IMR-90 (cell line): ENCODE data around the gene PPP3CB. TPM values are rescaled to one million over a fixed set of nuclear protein-coding genes. Genes with fewer than 3 reads are reported as not detected.
A peak's percentile ranks its signal among the peaks of the same experiment; 100 is the strongest.

Experiments
- ATAC-seq: fragments of 200-7000 bp; cut with Tn5 transposase; 2 replicates; pipeline ENCODE4 v1.9.1; 2020; ENCODE audit warnings: low read depth, mild to moderate bottlenecking, moderate library complexity
- BruUV-seq: library from RNA; stranded (reverse); fragments of 400-500 nt; replicated peaks from 2 replicates; lab custom pipeline; 2021; lab: Mats Ljungman, UMichigan
- CTCF ChIA-PET: fragments of 300-600 bp; formaldehyde crosslinking; extraction: SDS; loops from one replicate; lab custom pipeline; 2021; ENCODE audit warnings: antibody characterized with exemption; lab: Yijun Ruan, JAX
- POLR2A ChIA-PET: fragments of 300-600 bp; sonication (Branson Sonifier 250); formaldehyde crosslinking; loops from one replicate; lab custom pipeline; 2022; ENCODE audit warnings: antibody characterized with exemption; ENCODE audit not compliant: unreplicated experiment; lab: Charles Lee
- DNase-seq: peaks from one replicate; pipeline ENCODE4 v3.0.0; 2013
- H2AFZ ChIP-seq: replicated peaks from 2 replicates; pipeline ENCODE3; 2013; ENCODE audit warnings: low read length, mild to moderate bottlenecking; ENCODE audit not compliant: poor library complexity
- H2AK5ac ChIP-seq: 2 replicates; pipeline ENCODE4 v1.6.1; 2013; ENCODE audit warnings: low read depth, low read length, inconsistent platforms
- H2AK9ac ChIP-seq: replicated peaks from 2 replicates; pipeline ENCODE3; 2013; ENCODE audit warnings: mild to moderate bottlenecking, low read depth, low read length, moderate library complexity; ENCODE audit not compliant: poor library complexity
- H2BK120ac ChIP-seq: 2 replicates; pipeline ENCODE4 v1.6.1; 2013; ENCODE audit warnings: low read depth, low read length, inconsistent platforms
- H2BK15ac ChIP-seq: 3 replicates; pipeline ENCODE4 v1.6.1; 2013; ENCODE audit warnings: low read depth, low read length, inconsistent platforms
- H2BK20ac ChIP-seq: 2 replicates; pipeline ENCODE4 v1.6.1; 2013; ENCODE audit warnings: low read depth, mild to moderate bottlenecking, inconsistent platforms, low read length, moderate library complexity
- H2BK5ac ChIP-seq: 2 replicates; pipeline ENCODE4 v1.6.1; 2013; ENCODE audit warnings: mild to moderate bottlenecking, low read depth, low read length, inconsistent platforms; ENCODE audit not compliant: poor library complexity, severe bottlenecking
- H3K14ac ChIP-seq: replicated peaks from 2 replicates; pipeline ENCODE4 v1.6.1; 2013; ENCODE audit warnings: low read depth, low read length, inconsistent platforms
- H3K18ac ChIP-seq: 2 replicates; pipeline ENCODE4 v1.6.1; 2013; ENCODE audit warnings: low read depth, low read length, control low read depth
- H3K23ac ChIP-seq: 2 replicates; pipeline ENCODE4 v1.6.1; 2013; ENCODE audit warnings: low read depth, low read length, inconsistent platforms
- H3K27ac ChIP-seq: 2 replicates; pipeline ENCODE4 v1.5.1; 2013; ENCODE audit warnings: mild to moderate bottlenecking, control low read depth, low read length; ENCODE audit not compliant: insufficient read depth
- H3K27me3 ChIP-seq: 2 replicates; pipeline ENCODE4 v1.6.1; 2013; ENCODE audit warnings: low read length; ENCODE audit not compliant: control insufficient read depth, insufficient read depth
- H3K36me3 ChIP-seq: 2 replicates; pipeline ENCODE4 v1.6.1; 2013; ENCODE audit warnings: low read length, mixed read lengths; ENCODE audit not compliant: control insufficient read depth, insufficient read depth
- H3K4ac ChIP-seq: 2 replicates; pipeline ENCODE4 v1.6.1; 2013; ENCODE audit warnings: low read depth, low read length, inconsistent platforms
- H3K4me1 ChIP-seq: 2 replicates; pipeline ENCODE4 v1.6.1; 2013; ENCODE audit warnings: low read length, mixed read lengths; ENCODE audit not compliant: control insufficient read depth, insufficient read depth
- H3K4me2 ChIP-seq: 2 replicates; pipeline ENCODE4 v1.6.1; 2013; ENCODE audit warnings: low read depth, mild to moderate bottlenecking, control low read depth, low read length, moderate library complexity
- H3K4me3 ChIP-seq: 2 replicates; pipeline ENCODE4 v1.5.1; 2013; ENCODE audit warnings: low read depth, mild to moderate bottlenecking, control low read depth, low read length, moderate library complexity; ENCODE audit not compliant: insufficient read depth
- H3K56ac ChIP-seq: 2 replicates; pipeline ENCODE4 v1.6.1; 2013; ENCODE audit warnings: low read length, inconsistent platforms; ENCODE audit not compliant: insufficient read depth; ENCODE audit errors: extremely low read depth
- H3K79me1 ChIP-seq, 2 experiments: 2 replicates each; pipeline ENCODE4 v1.6.1; 2013; ENCODE audit warnings: low read length in 2 of 2, inconsistent platforms in 1 of 2, low read depth in 1 of 2
- H3K9ac ChIP-seq: 2 replicates; pipeline ENCODE4 v1.6.1; 2013; ENCODE audit warnings: low read depth, low read length, control low read depth
- H3K9me1 ChIP-seq: 2 replicates; pipeline ENCODE4 v1.6.1; 2013; ENCODE audit warnings: low read length, inconsistent platforms; ENCODE audit not compliant: insufficient read depth
- H3K9me3 ChIP-seq: 2 replicates; pipeline ENCODE4 v1.6.1; 2013; ENCODE audit warnings: low read length; ENCODE audit not compliant: control insufficient read depth, insufficient read depth
- H4K20me1 ChIP-seq: 2 replicates; pipeline ENCODE4 v1.6.1; 2013; ENCODE audit warnings: low read length, inconsistent platforms; ENCODE audit not compliant: insufficient read depth
- H4K5ac ChIP-seq: 2 replicates; pipeline ENCODE4 v1.6.1; 2013; ENCODE audit warnings: mild to moderate bottlenecking, low read depth, low read length, control low read depth
- H4K8ac ChIP-seq, 2 experiments: 2 replicates each; pipeline ENCODE4 v1.6.1; 2013; ENCODE audit warnings: low read depth in 2 of 2, low read length in 2 of 2, control low read depth in 1 of 2, inconsistent platforms in 1 of 2
- H4K91ac ChIP-seq: 2 replicates; pipeline ENCODE4 v1.6.1; 2013; ENCODE audit warnings: low read depth, low read length, inconsistent platforms; ENCODE audit not compliant: insufficient read depth
- BHLHE40 ChIP-seq: fragments of 150-350 bp; IDR thresholded peaks from 2 replicates; pipeline ENCODE4 v1.6.1; 2016; ENCODE audit warnings: mild to moderate bottlenecking, low read depth, low read length
- CEBPB ChIP-seq: IDR thresholded peaks from 2 replicates; pipeline ENCODE4 v1.6.1; 2012; ENCODE audit warnings: low read depth, low read length, improper control_type of control experiment
- CHD1 ChIP-seq: IDR thresholded peaks from 2 replicates; pipeline ENCODE4 v1.6.1; 2012; ENCODE audit warnings: low read depth, low read length, improper control_type of control experiment
- FOS ChIP-seq: fragments of 150-350 bp; IDR thresholded peaks from 2 replicates; pipeline ENCODE4 v1.6.1; 2016; ENCODE audit warnings: low read depth, low read length
- MAZ ChIP-seq: IDR thresholded peaks from 2 replicates; pipeline ENCODE4 v1.6.1; 2012; ENCODE audit warnings: low read depth, mild to moderate bottlenecking, low read length, improper control_type of control experiment, moderate library complexity, borderline replicate concordance
- MXI1 ChIP-seq: IDR thresholded peaks from 2 replicates; pipeline ENCODE4 v1.6.1; 2012; ENCODE audit warnings: low read depth, mild to moderate bottlenecking, low read length, moderate library complexity, borderline replicate concordance
- NFE2L2 ChIP-seq: fragments of 150-350 bp; IDR thresholded peaks from 2 replicates; pipeline ENCODE4 v1.6.1; 2016; ENCODE audit warnings: low read depth, mild to moderate bottlenecking, low read length
- RAD21 ChIP-seq: IDR thresholded peaks from 2 replicates; pipeline ENCODE4 v1.6.1; 2012; ENCODE audit warnings: low read length, improper control_type of control experiment
- RCOR1 ChIP-seq: IDR thresholded peaks from 2 replicates; pipeline ENCODE4 v1.6.1; 2012; ENCODE audit warnings: mild to moderate bottlenecking, low read length, improper control_type of control experiment; ENCODE audit not compliant: insufficient replicate concordance
- SMC3 ChIP-seq: fragments of 150-350 bp; IDR thresholded peaks from 2 replicates; pipeline ENCODE4 v1.6.1; 2016; ENCODE audit warnings: low read depth, mild to moderate bottlenecking, antibody characterized with exemption, low read length, moderate library complexity
- WGBS, 2 experiments: methylation state at CpG; one replicate each; pipeline versions ENCODE4 v1.1.5 to v1.1.7; 2013; ENCODE audit warnings: missing lambda C conversion rate in 2 of 2; ENCODE audit not compliant: insufficient read length in 1 of 2; ENCODE audit errors: extremely low coverage in 2 of 2; 5-methylcytosine and 5-hydroxymethylcytosine counted together
- dilution Hi-C: fragments of 300-500 bp; cut with HindIII; formaldehyde crosslinking; loops from one replicate; pipeline ENCODE4 v1.14.3; 2018; ENCODE audit warnings: low sequenced_read_pairs; ENCODE audit not compliant: unreplicated experiment
- in situ Hi-C: fragments of 300-500 bp; cut with MboI; formaldehyde crosslinking; loops from 3 replicates; pipeline ENCODE4 v1.14.3; 2019; ENCODE audit warnings: low sequenced_read_pairs, inconsistent platforms, mixed read lengths
- intact Hi-C: fragments of 100-400 bp; cut with micrococcal nuclease; formaldehyde crosslinking; loops from 2 replicates; pipeline ENCODE4 v1.10.0; 2022
- polyA plus RNA-seq, 3 experiments: library from polyadenylated mRNA; depleted of rRNA; stranded (reverse); fragments of >200 nt; gene quantifications; 2 replicates each; pipeline ENCODE4 v1.2.3, GENCODE V29; 2012; ENCODE audit warnings: low replicate concordance in 1 of 3
- total RNA-seq: library from RNA; depleted of rRNA; stranded (reverse); fragments of >200 nt; gene quantifications from 2 replicates; pipeline ENCODE4 v1.2.3, GENCODE V29; 2012
- TF ChIP-seq, protein P1 (sequence below): fragments of 150-350 bp; IDR thresholded peaks from 2 replicates; pipeline ENCODE4 v1.6.1; 2016; ENCODE audit warnings: low read depth, mild to moderate bottlenecking, low read length, moderate library complexity, borderline replicate concordance
- TF ChIP-seq, protein P2 (sequence below): fragments of 150-350 bp; IDR thresholded peaks from 2 replicates; pipeline ENCODE4 v1.6.1; 2017; ENCODE audit warnings: mild to moderate bottlenecking, antibody characterized with exemption, low read length, low read depth
- TF ChIP-seq, protein P3 (sequence below): conservative IDR thresholded peaks from 2 replicates; pipeline ENCODE4 v1.5.1; 2012; ENCODE audit warnings: mild to moderate bottlenecking, low read depth, low read length, improper control_type of control experiment

PPP3CB gene
- total and polyA plus RNA-seq, 2 of the 4 experiments (the other 2 are of a cell fraction), result 22.9 to 36.4 TPM

DNA sequence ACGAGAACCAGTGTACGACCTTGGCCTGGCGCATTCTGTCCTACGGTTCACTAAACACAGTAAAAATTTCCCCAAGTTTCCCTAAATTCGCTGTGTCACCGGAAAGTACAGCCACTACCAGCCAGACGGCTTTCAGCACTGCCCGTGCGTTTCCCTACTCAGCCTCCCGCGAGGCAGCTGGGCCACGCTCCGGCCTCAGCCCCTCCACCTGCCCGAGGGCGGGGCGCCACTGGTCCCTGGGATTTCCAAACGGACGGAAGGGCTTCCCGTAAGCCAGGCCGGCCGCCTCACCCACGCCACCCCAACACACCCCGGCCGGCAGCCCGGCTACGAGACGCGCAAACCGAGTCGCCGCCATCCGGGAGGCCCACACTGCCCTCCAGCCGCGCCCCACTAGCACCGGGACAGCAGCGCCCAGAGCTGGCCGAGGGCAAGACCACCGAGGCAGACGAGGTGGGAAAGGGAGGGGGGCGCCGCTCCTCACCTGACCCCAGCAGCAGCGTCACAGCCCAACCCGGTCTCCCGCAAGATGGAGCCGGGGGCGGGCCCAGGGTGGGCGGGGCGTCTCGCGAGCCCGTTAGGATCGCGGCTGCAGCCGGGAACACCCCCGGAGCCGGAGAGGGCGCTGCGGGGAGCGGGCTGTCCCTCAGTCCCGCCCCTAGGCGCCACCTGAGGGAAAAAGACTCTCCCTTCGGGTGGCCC, 82.1 kb downstream of the PPP3CB start, which contains the start of gene ANXA7:
TSS of gene ANXA7 (minus strand) at position 531 of the 702 bp plus-strand sequence. CDS start 13,202 bp downstream, outside the sequence.
- in situ Hi-C loops (no loop called here), dilution Hi-C loops (no loop called here), intact Hi-C loops (loop anchor here (10.0 kb wide), 1 partner anchor 231 kb away; the partner anchor contains the start of gene MYOZ1)
- Histone ChIP-seq H4K5ac (peak within 1 kb of the TSS; percentile 28; the same call in 1 of the 2 replicates), H3K56ac (peak within 1 kb of the TSS; percentile 24), H3K18ac (peak within 1 kb of the TSS; percentile 26; the same call in 1 of the 2 replicates), H4K8ac (peak within 1 kb of the TSS; percentile 1 to 94; a peak in 3 of 4 replicates), H3K9me1 (peaks cover 3% of the 10 kb centered on the region; the same call in 1 of the 2 replicates), H3K9ac (peak within 1 kb of the TSS; percentile 75), H3K4me2 (peak within 1 kb of the TSS; percentile 88), H3K27me3 (no peaks in the 10 kb centered on the region), H3K23ac (peak within 1 kb of the TSS; percentile 64), H3K27ac (peak within 1 kb of the TSS; percentile 85), H3K14ac (peak within 1 kb of the TSS; percentile 11), H3K4ac (peak within 1 kb of the TSS; percentile 43), H2AK9ac (peak within 1 kb of the TSS; percentile 50), H2BK5ac (peak within 1 kb of the TSS; percentile 76), H2AK5ac (peak within 1 kb of the TSS; percentile 39; the same call in 1 of the 2 replicates), H3K4me3 (peak within 1 kb of the TSS; percentile 85), H2AFZ (peak within 1 kb of the TSS; percentile 98), H3K36me3 (no peaks in the 10 kb centered on the region), H2BK20ac (no peak within 1 kb of the TSS), H4K91ac (peak within 1 kb of the TSS; percentile 86), H2BK120ac (peak within 1 kb of the TSS; percentile 49; the same call in 1 of the 2 replicates), H4K20me1 (peaks cover 17% of the 10 kb centered on the region; the same call in 1 of the 2 replicates), H2BK15ac (peak within 1 kb of the TSS; percentile 0; the same call in 1 of the 3 replicates), H3K79me1 (peaks cover 13 to 30% of the 10 kb centered on the region in 2 experiments), H3K9me3 (no peaks in the 10 kb centered on the region), H3K4me1 (no peaks in the 10 kb centered on the region)
- BruUV-seq, result no TSS peak
- ChIA-PET CTCF (no interaction called here), POLR2A (interaction anchor here (0.6 kb wide), 1 partner anchor 157 kb away, joined by 14 read pairs; no protein-coding TSS in a partner anchor)
- DNase-seq (peak; percentile 75), ATAC-seq (peak; percentile 99)
- WGBS, 2 experiments, result 1% methylated on average over 15 of the region's 62 CpGs; no CpG with 5 or more reads in 1 of the 2 experiments
- TF ChIP-seq, protein P1, sequence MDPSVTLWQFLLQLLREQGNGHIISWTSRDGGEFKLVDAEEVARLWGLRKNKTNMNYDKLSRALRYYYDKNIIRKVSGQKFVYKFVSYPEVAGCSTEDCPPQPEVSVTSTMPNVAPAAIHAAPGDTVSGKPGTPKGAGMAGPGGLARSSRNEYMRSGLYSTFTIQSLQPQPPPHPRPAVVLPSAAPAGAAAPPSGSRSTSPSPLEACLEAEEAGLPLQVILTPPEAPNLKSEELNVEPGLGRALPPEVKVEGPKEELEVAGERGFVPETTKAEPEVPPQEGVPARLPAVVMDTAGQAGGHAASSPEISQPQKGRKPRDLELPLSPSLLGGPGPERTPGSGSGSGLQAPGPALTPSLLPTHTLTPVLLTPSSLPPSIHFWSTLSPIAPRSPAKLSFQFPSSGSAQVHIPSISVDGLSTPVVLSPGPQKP, result no peak
- TF ChIP-seq CEBPB (no peak), RCOR1 (no peak), FOS (no peak), RAD21 (no peak), MXI1 (peak; percentile 79; the same call in 1 of the 2 replicates), BHLHE40 (no peak), MAZ (peak; percentile 72; the same call in 1 of the 2 replicates), NFE2L2 (peak; percentile 79), SMC3 (no peak), CHD1 (no peak)
- TF ChIP-seq, protein P2, sequence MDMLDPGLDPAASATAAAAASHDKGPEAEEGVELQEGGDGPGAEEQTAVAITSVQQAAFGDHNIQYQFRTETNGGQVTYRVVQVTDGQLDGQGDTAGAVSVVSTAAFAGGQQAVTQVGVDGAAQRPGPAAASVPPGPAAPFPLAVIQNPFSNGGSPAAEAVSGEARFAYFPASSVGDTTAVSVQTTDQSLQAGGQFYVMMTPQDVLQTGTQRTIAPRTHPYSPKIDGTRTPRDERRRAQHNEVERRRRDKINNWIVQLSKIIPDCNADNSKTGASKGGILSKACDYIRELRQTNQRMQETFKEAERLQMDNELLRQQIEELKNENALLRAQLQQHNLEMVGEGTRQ, result no peak
- TF ChIP-seq, protein P3, sequence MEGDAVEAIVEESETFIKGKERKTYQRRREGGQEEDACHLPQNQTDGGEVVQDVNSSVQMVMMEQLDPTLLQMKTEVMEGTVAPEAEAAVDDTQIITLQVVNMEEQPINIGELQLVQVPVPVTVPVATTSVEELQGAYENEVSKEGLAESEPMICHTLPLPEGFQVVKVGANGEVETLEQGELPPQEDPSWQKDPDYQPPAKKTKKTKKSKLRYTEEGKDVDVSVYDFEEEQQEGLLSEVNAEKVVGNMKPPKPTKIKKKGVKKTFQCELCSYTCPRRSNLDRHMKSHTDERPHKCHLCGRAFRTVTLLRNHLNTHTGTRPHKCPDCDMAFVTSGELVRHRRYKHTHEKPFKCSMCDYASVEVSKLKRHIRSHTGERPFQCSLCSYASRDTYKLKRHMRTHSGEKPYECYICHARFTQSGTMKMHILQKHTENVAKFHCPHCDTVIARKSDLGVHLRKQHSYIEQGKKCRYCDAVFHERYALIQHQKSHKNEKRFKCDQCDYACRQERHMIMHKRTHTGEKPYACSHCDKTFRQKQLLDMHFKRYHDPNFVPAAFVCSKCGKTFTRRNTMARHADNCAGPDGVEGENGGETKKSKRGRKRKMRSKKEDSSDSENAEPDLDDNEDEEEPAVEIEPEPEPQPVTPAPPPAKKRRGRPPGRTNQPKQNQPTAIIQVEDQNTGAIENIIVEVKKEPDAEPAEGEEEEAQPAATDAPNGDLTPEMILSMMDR, result peak; percentile 30
